Measurements from ENCODE around the gene SLX9. TPM values are rescaled to one million over a fixed set of nuclear protein-coding genes. Genes with fewer than 3 reads are reported as not detected.

Gene SLX9
- total and polyA plus RNA-seq, 2 experiments from 2014 or later, result 24.7 to 31.2 TPM

GRCh38 chr21:45012662-45013259 lies 72.9 kb downstream of the SLX9 start:
- Histone ChIP-seq H3K9me3 (ENCODE audit: low read depth) (no peaks in the 10 kb centered on the region), H3K27me3 (peaks cover 1% of the 10 kb centered on the region), H3K27ac (peak overlapping the region; percentile 74), H3K4me1 (ENCODE audit: low read depth) (peaks cover 30% of the 10 kb centered on the region), H3K36me3 (no peaks in the 10 kb centered on the region), H3K4me3 (no peak overlapping the region)
- DNase-seq (ENCODE audit: low read depth in 1 of 2, low spot score in 1 of 2), result no peak
- TF ChIP-seq, protein P1, sequence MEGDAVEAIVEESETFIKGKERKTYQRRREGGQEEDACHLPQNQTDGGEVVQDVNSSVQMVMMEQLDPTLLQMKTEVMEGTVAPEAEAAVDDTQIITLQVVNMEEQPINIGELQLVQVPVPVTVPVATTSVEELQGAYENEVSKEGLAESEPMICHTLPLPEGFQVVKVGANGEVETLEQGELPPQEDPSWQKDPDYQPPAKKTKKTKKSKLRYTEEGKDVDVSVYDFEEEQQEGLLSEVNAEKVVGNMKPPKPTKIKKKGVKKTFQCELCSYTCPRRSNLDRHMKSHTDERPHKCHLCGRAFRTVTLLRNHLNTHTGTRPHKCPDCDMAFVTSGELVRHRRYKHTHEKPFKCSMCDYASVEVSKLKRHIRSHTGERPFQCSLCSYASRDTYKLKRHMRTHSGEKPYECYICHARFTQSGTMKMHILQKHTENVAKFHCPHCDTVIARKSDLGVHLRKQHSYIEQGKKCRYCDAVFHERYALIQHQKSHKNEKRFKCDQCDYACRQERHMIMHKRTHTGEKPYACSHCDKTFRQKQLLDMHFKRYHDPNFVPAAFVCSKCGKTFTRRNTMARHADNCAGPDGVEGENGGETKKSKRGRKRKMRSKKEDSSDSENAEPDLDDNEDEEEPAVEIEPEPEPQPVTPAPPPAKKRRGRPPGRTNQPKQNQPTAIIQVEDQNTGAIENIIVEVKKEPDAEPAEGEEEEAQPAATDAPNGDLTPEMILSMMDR (IDR thresholded peaks at IDR 0.05; ENCODE audit: low read depth, low read length), result no peak

DNA sequence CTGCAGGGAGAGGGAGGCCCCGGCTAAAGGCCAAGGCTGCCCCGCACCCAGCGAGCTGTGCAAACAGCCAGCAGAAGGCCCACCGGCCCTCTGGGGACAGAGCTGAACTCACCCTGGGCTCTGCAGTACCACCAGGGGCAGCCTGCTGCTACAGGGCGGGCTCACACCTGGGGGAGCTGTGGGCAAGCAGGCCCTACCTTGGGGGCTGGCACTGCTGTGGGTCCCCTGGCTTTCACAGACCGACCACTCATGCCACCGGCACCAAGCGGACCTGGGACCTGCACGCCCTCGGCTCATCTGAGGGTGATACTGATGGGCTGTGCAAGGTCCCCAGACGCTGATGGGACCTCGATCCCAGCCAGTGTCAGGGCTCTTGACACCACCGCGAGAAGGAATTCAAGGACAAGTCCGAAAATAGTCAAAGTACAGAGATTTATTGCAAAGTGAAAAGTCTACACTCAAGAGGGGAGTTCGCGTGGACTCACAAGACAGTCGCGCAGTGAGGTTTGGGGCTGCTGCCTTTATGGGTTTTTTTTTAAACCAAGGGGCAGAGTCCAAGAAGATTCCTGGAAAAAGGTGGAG lies 73.5 kb downstream of the SLX9 start:
- no peak overlapping the region for H3K4me3 ChIP-seq
- H3K9me3 ChIP-seq (ENCODE audit: low read depth), result no peaks in the 10 kb centered on the region
- TF ChIP-seq, protein P1 (IDR thresholded peaks at IDR 0.05; ENCODE audit: low read depth, low read length), result no peak
- H3K27ac ChIP-seq, result peak overlapping the region; percentile 74
- peaks cover 7% of the 10 kb centered on the region for H3K27me3 ChIP-seq
- H3K36me3 ChIP-seq, result no peaks in the 10 kb centered on the region
- peaks cover 30% of the 10 kb centered on the region for H3K4me1 ChIP-seq (ENCODE audit: low read depth)
- DNase-seq (ENCODE audit: low read depth in 1 of 2, low spot score in 1 of 2), result no peak

- TF ChIP-seq, protein P1 (IDR thresholded peaks at IDR 0.05; ENCODE audit: low read depth, low read length), result no peak
- Histone ChIP-seq H3K4me3 (no peak overlapping the region), H3K9me3 (ENCODE audit: low read depth) (no peaks in the 10 kb centered on the region), H3K4me1 (ENCODE audit: low read depth) (peaks cover 25% of the 10 kb centered on the region), H3K36me3 (no peaks in the 10 kb centered on the region), H3K27me3 (peaks cover 19% of the 10 kb centered on the region), H3K27ac (no peak overlapping the region)
- no peak for DNase-seq (ENCODE audit: low read depth in 1 of 2, low spot score in 1 of 2)
Measured at GRCh38 chr21:45014747-45015468, 75.1 kb downstream of the SLX9 start.

- no peak for DNase-seq (ENCODE audit: low read depth in 1 of 2, low spot score in 1 of 2)
Measured at GRCh38 chr21:45015469-45015860, 75.6 kb downstream of the SLX9 start.

DNA sequence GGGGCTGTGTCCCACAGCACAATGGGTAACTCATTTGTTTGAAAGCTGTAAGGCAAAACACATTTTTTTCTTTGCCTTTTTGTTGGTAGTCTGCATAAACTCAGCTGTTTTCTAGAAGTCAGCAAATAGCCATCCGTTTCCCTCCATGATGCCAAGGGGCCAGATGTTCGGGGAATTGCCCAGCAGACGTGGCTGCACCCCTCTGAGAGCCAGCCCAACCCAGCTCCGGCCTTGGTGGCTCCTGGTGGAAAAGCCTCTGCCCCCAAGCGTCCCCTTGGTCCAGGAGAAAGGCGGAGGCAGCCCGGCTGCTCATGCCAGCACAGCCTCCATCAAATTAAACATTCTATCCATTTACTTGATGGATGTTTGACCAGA lies 76.2 kb downstream of the SLX9 start:
- no peak for DNase-seq (ENCODE audit: low read depth in 1 of 2, low spot score in 1 of 2)
- H3K4me1 ChIP-seq (ENCODE audit: low read depth), result peaks cover 19% of the 10 kb centered on the region
- H3K36me3 ChIP-seq, result no peaks in the 10 kb centered on the region
- no peak overlapping the region for H3K4me3 ChIP-seq
- no peaks in the 10 kb centered on the region for H3K9me3 ChIP-seq (ENCODE audit: low read depth)
- peaks cover 19% of the 10 kb centered on the region for H3K27me3 ChIP-seq
- TF ChIP-seq, protein P1 (IDR thresholded peaks at IDR 0.05; ENCODE audit: low read depth, low read length), result no peak
- H3K27ac ChIP-seq, result no peak overlapping the region

More at GRCh38 chr21:45015469-45015860, 75.6 kb downstream of the SLX9 start:
- H3K9me3 ChIP-seq (ENCODE audit: low read depth), result no peaks in the 10 kb centered on the region
- H3K27me3 ChIP-seq, result peaks cover 19% of the 10 kb centered on the region
- no peaks in the 10 kb centered on the region for H3K36me3 ChIP-seq
- H3K4me1 ChIP-seq (ENCODE audit: low read depth), result peaks cover 20% of the 10 kb centered on the region
- no peak overlapping the region for H3K4me3 ChIP-seq
- TF ChIP-seq, protein P1 (IDR thresholded peaks at IDR 0.05; ENCODE audit: low read depth, low read length), result no peak
- H3K27ac ChIP-seq, result no peak overlapping the region

All from cardiac muscle cell (in vitro differentiated cells and primary cell).